ENCODE data around the gene ACLY. TPM values are rescaled to one million over a fixed set of nuclear protein-coding genes. Genes with fewer than 3 reads are reported as not detected.

ACLY gene
- total and polyA plus RNA-seq, 2 of the 13 experiments (the other 11 are each of a cell fraction or from before 2014, with no cell fraction given), result 111 to 218 TPM

- no peak for TF ChIP-seq HNF1A (IDR thresholded peaks at IDR 0.05; ENCODE audit: low read depth)
- TF ChIP-seq HNF1A (CRISPR knock-in tag; IDR thresholded peaks at IDR 0.05; ENCODE audit: borderline replicate concordance), result 0 out of 2 replicates have a peak, but pooled peaks have one; percentile 10
- no peak for TF ChIP-seq KDM5A (IDR thresholded peaks at IDR 0.05; ENCODE audit: borderline replicate concordance, low read length)
- TF ChIP-seq AGO1 (IDR thresholded peaks at IDR 0.05; ENCODE audit: low read depth, low read length, poor library complexity, severe bottlenecking), result no peak
- no peak for TF ChIP-seq GFI1 (CRISPR knock-in tag; IDR thresholded peaks at IDR 0.05; ENCODE audit: borderline replicate concordance)
- no peak for TF ChIP-seq FOXP1 (IDR thresholded peaks at IDR 0.05)
- TF ChIP-seq FOXP1 (CRISPR knock-in tag; IDR thresholded peaks at IDR 0.05), result no peak
- TF ChIP-seq IKZF4 (CRISPR knock-in tag; IDR thresholded peaks at IDR 0.05; ENCODE audit: borderline replicate concordance, low read depth, not compliant biosample characterization), result peak; percentile 76
- TF ChIP-seq ZNF549 (CRISPR knock-in tag; IDR thresholded peaks at IDR 0.05), result no peak
- 0 out of 2 replicates have a peak, but pooled peaks have one; percentile 6 for TF ChIP-seq MIXL1 (CRISPR knock-in tag; IDR thresholded peaks at IDR 0.05)
- no peak for TF ChIP-seq PTBP1 (IDR thresholded peaks at IDR 0.05; ENCODE audit: low read depth, low read length, poor library complexity, severe bottlenecking)
- no peak for TF ChIP-seq PBX3 (CRISPR knock-in tag; IDR thresholded peaks at IDR 0.05; ENCODE audit: borderline replicate concordance)
- TF ChIP-seq MTF1 (CRISPR knock-in tag; IDR thresholded peaks at IDR 0.05), result no peak
- TF ChIP-seq ZNF430 (CRISPR knock-in tag; IDR thresholded peaks at IDR 0.05), result peak; percentile 77
- no peak for TF ChIP-seq TOE1 (CRISPR knock-in tag; IDR thresholded peaks at IDR 0.05)
- no peak for TF ChIP-seq ZC3H13 (CRISPR knock-in tag; IDR thresholded peaks at IDR 0.05)
- no peak for TF ChIP-seq TFDP2 (CRISPR knock-in tag; IDR thresholded peaks at IDR 0.05)
- TF ChIP-seq KLF11 (CRISPR knock-in tag; IDR thresholded peaks at IDR 0.05), result no peak
- no peak for TF ChIP-seq CREB3 (CRISPR knock-in tag; IDR thresholded peaks at IDR 0.05)
- no peak for TF ChIP-seq ZNF17 (CRISPR knock-in tag; IDR thresholded peaks at IDR 0.05)
- TF ChIP-seq ZNF225 (CRISPR knock-in tag; IDR thresholded peaks at IDR 0.05), result no peak; the same call in 1 of the 2 replicates
- TF ChIP-seq YEATS4 (CRISPR knock-in tag; IDR thresholded peaks at IDR 0.05; ENCODE audit: borderline replicate concordance), result peak; percentile 87
- TF ChIP-seq ZNF772 (CRISPR knock-in tag; IDR thresholded peaks at IDR 0.05), result peak; percentile 52; the same call in 1 of the 2 replicates
- TF ChIP-seq SMC3 (IDR thresholded peaks at IDR 0.05; ENCODE audit: low read length), result no peak
- no peak; the same call in 1 of the 2 replicates for TF ChIP-seq KDM4B (CRISPR knock-in tag; IDR thresholded peaks at IDR 0.05)
Observed at GRCh38 chr17:41919165-41919817, 540 bp upstream of the ACLY start (continued).

Measured in HepG2 (cell line).